ENCODE measurements around the gene GSE1. TPM values are rescaled to one million over a fixed set of nuclear protein-coding genes. Genes with fewer than 3 reads are reported as not detected.

Gene GSE1
- total and polyA plus RNA-seq, 2 experiments from 2014 or later = 32.4 to 135 TPM

DNA sequence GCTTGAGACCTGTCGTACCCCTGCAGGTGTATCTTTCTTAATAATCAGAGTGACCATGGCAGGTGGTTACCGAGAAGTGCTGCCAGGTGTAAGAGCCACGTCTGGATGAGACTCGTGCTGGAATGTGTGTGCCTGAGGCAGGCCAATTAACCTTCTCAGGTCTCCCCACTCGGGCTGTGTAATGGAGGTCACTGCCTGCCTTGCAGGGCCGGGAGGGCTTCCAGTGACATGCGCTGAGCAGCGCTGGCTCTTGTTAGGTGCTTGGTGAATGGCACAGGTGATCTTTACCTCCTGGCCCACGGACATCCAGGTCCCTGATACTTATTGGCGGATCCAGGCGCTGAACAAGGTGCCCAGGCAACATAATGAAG is 4.6 kb upstream of the GSE1 start (continued):
- TF ChIP-seq, protein P1, sequence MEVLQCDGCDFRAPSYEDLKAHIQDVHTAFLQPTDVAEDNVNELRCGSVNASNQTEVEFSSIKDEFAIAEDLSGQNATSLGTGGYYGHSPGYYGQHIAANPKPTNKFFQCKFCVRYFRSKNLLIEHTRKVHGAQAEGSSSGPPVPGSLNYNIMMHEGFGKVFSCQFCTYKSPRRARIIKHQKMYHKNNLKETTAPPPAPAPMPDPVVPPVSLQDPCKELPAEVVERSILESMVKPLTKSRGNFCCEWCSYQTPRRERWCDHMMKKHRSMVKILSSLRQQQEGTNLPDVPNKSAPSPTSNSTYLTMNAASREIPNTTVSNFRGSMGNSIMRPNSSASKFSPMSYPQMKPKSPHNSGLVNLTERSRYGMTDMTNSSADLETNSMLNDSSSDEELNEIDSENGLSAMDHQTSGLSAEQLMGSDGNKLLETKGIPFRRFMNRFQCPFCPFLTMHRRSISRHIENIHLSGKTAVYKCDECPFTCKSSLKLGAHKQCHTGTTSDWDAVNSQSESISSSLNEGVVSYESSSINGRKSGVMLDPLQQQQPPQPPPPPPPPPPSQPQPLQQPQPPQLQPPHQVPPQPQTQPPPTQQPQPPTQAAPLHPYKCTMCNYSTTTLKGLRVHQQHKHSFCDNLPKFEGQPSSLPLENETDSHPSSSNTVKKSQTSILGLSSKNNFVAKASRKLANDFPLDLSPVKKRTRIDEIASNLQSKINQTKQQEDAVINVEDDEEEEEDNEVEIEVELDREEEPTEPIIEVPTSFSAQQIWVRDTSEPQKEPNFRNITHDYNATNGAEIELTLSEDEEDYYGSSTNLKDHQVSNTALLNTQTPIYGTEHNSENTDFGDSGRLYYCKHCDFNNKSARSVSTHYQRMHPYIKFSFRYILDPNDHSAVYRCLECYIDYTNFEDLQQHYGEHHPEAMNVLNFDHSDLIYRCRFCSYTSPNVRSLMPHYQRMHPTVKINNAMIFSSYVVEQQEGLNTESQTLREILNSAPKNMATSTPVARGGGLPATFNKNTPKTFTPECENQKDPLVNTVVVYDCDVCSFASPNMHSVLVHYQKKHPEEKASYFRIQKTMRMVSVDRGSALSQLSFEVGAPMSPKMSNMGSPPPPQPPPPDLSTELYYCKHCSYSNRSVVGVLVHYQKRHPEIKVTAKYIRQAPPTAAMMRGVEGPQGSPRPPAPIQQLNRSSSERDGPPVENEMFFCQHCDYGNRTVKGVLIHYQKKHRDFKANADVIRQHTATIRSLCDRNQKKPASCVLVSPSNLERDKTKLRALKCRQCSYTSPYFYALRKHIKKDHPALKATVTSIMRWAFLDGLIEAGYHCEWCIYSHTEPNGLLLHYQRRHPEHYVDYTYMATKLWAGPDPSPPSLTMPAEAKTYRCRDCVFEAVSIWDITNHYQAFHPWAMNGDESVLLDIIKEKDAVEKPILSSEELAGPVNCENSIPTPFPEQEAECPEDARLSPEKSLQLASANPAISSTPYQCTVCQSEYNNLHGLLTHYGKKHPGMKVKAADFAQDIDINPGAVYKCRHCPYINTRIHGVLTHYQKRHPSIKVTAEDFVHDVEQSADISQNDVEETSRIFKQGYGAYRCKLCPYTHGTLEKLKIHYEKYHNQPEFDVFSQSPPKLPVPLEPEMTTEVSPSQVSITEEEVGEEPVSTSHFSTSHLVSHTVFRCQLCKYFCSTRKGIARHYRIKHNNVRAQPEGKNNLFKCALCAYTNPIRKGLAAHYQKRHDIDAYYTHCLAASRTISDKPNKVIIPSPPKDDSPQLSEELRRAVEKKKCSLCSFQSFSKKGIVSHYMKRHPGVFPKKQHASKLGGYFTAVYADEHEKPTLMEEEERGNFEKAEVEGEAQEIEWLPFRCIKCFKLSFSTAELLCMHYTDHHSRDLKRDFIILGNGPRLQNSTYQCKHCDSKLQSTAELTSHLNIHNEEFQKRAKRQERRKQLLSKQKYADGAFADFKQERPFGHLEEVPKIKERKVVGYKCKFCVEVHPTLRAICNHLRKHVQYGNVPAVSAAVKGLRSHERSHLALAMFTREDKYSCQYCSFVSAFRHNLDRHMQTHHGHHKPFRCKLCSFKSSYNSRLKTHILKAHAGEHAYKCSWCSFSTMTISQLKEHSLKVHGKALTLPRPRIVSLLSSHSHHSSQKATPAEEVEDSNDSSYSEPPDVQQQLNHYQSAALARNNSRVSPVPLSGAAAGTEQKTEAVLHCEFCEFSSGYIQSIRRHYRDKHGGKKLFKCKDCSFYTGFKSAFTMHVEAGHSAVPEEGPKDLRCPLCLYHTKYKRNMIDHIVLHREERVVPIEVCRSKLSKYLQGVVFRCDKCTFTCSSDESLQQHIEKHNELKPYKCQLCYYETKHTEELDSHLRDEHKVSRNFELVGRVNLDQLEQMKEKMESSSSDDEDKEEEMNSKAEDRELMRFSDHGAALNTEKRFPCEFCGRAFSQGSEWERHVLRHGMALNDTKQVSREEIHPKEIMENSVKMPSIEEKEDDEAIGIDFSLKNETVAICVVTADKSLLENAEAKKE (CRISPR knock-in tag; IDR thresholded peaks at IDR 0.05) = no peak
- no peak for TF ChIP-seq ZNF331 (CRISPR knock-in tag; IDR thresholded peaks at IDR 0.05; ENCODE audit: low read depth)

DNA sequence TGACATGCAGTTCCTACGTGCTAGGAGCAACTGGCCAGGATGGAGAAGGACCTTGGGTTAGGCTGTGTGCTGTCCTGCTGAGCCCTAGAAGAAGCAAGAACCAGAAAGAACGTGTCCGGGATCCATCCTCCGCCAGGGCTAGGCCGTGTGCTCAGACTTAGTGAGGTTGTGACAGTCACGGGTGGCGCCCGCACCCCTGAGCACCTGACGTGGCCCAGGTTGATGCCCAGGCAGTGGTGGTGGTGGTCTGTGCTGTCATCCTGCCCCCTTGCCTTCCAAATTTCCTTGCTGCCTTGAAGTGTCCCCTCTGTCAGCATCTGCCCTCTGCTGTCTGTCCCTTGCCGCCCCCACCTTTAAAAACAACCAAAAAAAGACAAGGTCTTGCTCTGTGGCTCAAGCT is 4.2 kb upstream of the GSE1 start:
- Histone ChIP-seq H3K4me1 (ENCODE audit: insufficient read depth) (peaks cover 50% of the 10 kb centered on the region), H3K36me3 (ENCODE audit: insufficient read depth) (no peaks in the 10 kb centered on the region), H3K9me2 (ENCODE audit: insufficient read depth) (no peaks in the 10 kb centered on the region), H3K27ac (ENCODE audit: low read depth) (no peak overlapping the region), H3K79me2 (replicated peaks; ENCODE audit: insufficient read depth) (peaks cover 42% of the 10 kb centered on the region), H3K4me3 (no peak overlapping the region), H4K20me1 (replicated peaks; ENCODE audit: insufficient read depth) (no peaks in the 10 kb centered on the region), H3K27me3 (ENCODE audit: insufficient read depth) (peaks cover 7% of the 10 kb centered on the region; the same call in 1 of the 2 replicates), H3K4me2 (peak overlapping the region; percentile 71), H3F3A (replicated peaks; ENCODE audit: low read depth) (peaks cover 25% of the 10 kb centered on the region; the same call in 1 of the 2 replicates), H2AFZ (no peak overlapping the region)
- peak overlapping the region; percentile 25; the same call in 1 of the 3 replicates for H3K4me3 Mint-ChIP-seq
- no peaks in the 10 kb centered on the region for H3K9me3 Mint-ChIP-seq
- no peak for ATAC-seq
- TF ChIP-seq, protein P2, sequence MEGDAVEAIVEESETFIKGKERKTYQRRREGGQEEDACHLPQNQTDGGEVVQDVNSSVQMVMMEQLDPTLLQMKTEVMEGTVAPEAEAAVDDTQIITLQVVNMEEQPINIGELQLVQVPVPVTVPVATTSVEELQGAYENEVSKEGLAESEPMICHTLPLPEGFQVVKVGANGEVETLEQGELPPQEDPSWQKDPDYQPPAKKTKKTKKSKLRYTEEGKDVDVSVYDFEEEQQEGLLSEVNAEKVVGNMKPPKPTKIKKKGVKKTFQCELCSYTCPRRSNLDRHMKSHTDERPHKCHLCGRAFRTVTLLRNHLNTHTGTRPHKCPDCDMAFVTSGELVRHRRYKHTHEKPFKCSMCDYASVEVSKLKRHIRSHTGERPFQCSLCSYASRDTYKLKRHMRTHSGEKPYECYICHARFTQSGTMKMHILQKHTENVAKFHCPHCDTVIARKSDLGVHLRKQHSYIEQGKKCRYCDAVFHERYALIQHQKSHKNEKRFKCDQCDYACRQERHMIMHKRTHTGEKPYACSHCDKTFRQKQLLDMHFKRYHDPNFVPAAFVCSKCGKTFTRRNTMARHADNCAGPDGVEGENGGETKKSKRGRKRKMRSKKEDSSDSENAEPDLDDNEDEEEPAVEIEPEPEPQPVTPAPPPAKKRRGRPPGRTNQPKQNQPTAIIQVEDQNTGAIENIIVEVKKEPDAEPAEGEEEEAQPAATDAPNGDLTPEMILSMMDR (conservative IDR thresholded peaks at IDR 0.05; ENCODE audit: low read depth in 2 of 2) = peak in 1 of 2 experiments; percentile 16; a peak in 1 of 4 replicates
- no peak for TF ChIP-seq POLR2AphosphoS5 (IDR thresholded peaks at IDR 0.05; ENCODE audit: low read depth)
- TF ChIP-seq, protein P1 (CRISPR knock-in tag; IDR thresholded peaks at IDR 0.05) = no peak
- TF ChIP-seq, protein P3, sequence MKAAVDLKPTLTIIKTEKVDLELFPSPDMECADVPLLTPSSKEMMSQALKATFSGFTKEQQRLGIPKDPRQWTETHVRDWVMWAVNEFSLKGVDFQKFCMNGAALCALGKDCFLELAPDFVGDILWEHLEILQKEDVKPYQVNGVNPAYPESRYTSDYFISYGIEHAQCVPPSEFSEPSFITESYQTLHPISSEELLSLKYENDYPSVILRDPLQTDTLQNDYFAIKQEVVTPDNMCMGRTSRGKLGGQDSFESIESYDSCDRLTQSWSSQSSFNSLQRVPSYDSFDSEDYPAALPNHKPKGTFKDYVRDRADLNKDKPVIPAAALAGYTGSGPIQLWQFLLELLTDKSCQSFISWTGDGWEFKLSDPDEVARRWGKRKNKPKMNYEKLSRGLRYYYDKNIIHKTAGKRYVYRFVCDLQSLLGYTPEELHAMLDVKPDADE (IDR thresholded peaks at IDR 0.05) = no peak
- peaks cover 19% of the 10 kb centered on the region for H3K27me3 Mint-ChIP-seq (ENCODE audit: insufficient read depth, low read depth, poor library complexity)
- DNase-seq (ENCODE audit: low spot score) = no peak
- no peak overlapping the region for H3K27ac Mint-ChIP-seq
- H3K36me3 Mint-ChIP-seq (ENCODE audit: low read depth) = peaks cover 2% of the 10 kb centered on the region; the same call in 2 of the 3 replicates
- H3K4me1 Mint-ChIP-seq = peaks cover 54% of the 10 kb centered on the region
